A673 (cell line): ENCODE data around the gene RFESD. TPM values are rescaled to one million over a fixed set of nuclear protein-coding genes. Genes with fewer than 3 reads are reported as not detected.

Experiments used
- BruUV-seq: library from RNA; stranded (reverse); fragments of 400-500 nt; replicated peaks from 2 replicates; lab custom pipeline; 2021; lab: Mats Ljungman, UMichigan
- CTCF ChIA-PET: fragments of 300-600 bp; sonication (Branson Sonifier 250); formaldehyde crosslinking; loops from one replicate; lab custom pipeline; 2022; ENCODE audit warnings: antibody characterized with exemption; lab: Charles Lee
- POLR2A ChIA-PET: fragments of 300-600 bp; sonication (Branson Sonifier 250); formaldehyde crosslinking; loops from one replicate; lab custom pipeline; 2022; ENCODE audit warnings: antibody characterized with exemption; ENCODE audit not compliant: low non-redundant PET; lab: Charles Lee
- DNase-seq: peaks from one replicate; pipeline ENCODE4 v3.0.0-alpha.2; 2015; ENCODE audit warnings: low spot score
- H3K27ac ChIP-seq: fragments of 200-600 bp; sonication (generic); 2 replicates; pipeline ENCODE4 v1.5.1; 2016; ENCODE audit warnings: mixed run types, low read depth, mild to moderate bottlenecking, mixed read lengths, antibody characterized with exemption, low read length; ENCODE audit not compliant: poor library complexity, severe bottlenecking
- H3K27me3 ChIP-seq: fragments of 200-600 bp; sonication (generic); replicated peaks from 2 replicates; pipeline ENCODE4 v1.6.1; 2017; ENCODE audit warnings: mixed run types, low read depth, mild to moderate bottlenecking, mixed read lengths, antibody characterized with exemption, low read length; ENCODE audit not compliant: insufficient read depth, poor library complexity
- H3K36me3 ChIP-seq: fragments of 200-600 bp; sonication (generic); 2 replicates; pipeline ENCODE4 v1.6.1; 2016; ENCODE audit warnings: mixed run types, mild to moderate bottlenecking, mixed read lengths, antibody characterized with exemption, low read length; ENCODE audit not compliant: insufficient read depth, poor library complexity, severe bottlenecking
- H3K4me1 ChIP-seq: fragments of 200-600 bp; sonication (generic); 2 replicates; pipeline ENCODE4 v1.6.1; 2017; ENCODE audit warnings: mixed run types, mild to moderate bottlenecking, mixed read lengths, antibody characterized with exemption, low read length; ENCODE audit not compliant: insufficient read depth, poor library complexity, severe bottlenecking
- H3K4me3 ChIP-seq: fragments of 200-600 bp; sonication (generic); 2 replicates; pipeline ENCODE4 v1.5.1; 2016; ENCODE audit warnings: low read depth, mixed run types, mild to moderate bottlenecking, mixed read lengths, low read length; ENCODE audit not compliant: poor library complexity, severe bottlenecking
- H3K9me3 ChIP-seq: fragments of 200-600 bp; sonication (generic); 2 replicates; pipeline ENCODE4 v1.6.1; 2016; ENCODE audit warnings: mixed run types, low read depth, mild to moderate bottlenecking, mixed read lengths, antibody characterized with exemption, low read length; ENCODE audit not compliant: poor library complexity, severe bottlenecking
- CTCF ChIP-seq: fragments of 300-800, 200-600 bp; sonication (generic); conservative IDR thresholded peaks from 2 replicates; pipeline ENCODE4 v1.5.1; 2017; ENCODE audit warnings: low read depth, mild to moderate bottlenecking, antibody characterized with exemption, low read length, moderate library complexity, mixed read lengths
- EZH2 ChIP-seq: fragments of 200-600 bp; sonication (generic); IDR thresholded peaks from 2 replicates; pipeline ENCODE4 v1.6.1; 2017; ENCODE audit warnings: borderline replicate concordance, low read depth, mild to moderate bottlenecking, mixed read lengths, antibody characterized with exemption, low read length; ENCODE audit not compliant: poor library complexity, severe bottlenecking
- intact Hi-C: fragments of 100-400 bp; cut with micrococcal nuclease; formaldehyde crosslinking; loops from one replicate; pipeline ENCODE4 v1.10.0; 2022; ENCODE audit not compliant: unreplicated experiment
- total RNA-seq: library from RNA; stranded (reverse); gene quantifications from 2 replicates; pipeline ENCODE4 v1.2.3, GENCODE V29; 2021

RFESD gene
- total RNA-seq, 1 experiment from 2014 or later = 2.4 TPM

GRCh38 chr5:95605786-95606185 lies 40.8 kb upstream of the RFESD start:
- H3K4me1 ChIP-seq = no peaks in the 10 kb centered on the region
- CTCF ChIA-PET = no interaction called here
- no peaks in the 10 kb centered on the region for H3K9me3 ChIP-seq
- intact Hi-C loops = no loop called here
- DNase-seq = no peak
- no peaks in the 10 kb centered on the region for H3K36me3 ChIP-seq
- H3K4me3 ChIP-seq = no peak overlapping the region
- H3K27ac ChIP-seq = no peak overlapping the region
- no peak for TF ChIP-seq EZH2
- no peak for TF ChIP-seq CTCF
- H3K27me3 ChIP-seq = no peaks in the 10 kb centered on the region
- BruUV-seq = no TSS peak
- POLR2A ChIA-PET = no interaction called here

GRCh38 chr5:95606419-95606818 lies 40.2 kb upstream of the RFESD start:
- no peaks in the 10 kb centered on the region for H3K4me1 ChIP-seq
- H3K36me3 ChIP-seq = no peaks in the 10 kb centered on the region
- H3K9me3 ChIP-seq = no peaks in the 10 kb centered on the region
- ChIA-PET CTCF (no interaction called here), POLR2A (no interaction called here)
- no peak for TF ChIP-seq EZH2
- no peak for TF ChIP-seq CTCF
- no peaks in the 10 kb centered on the region for H3K27me3 ChIP-seq
- intact Hi-C loops = no loop called here
- no TSS peak for BruUV-seq
- H3K4me3 ChIP-seq = no peak overlapping the region
- no peak for DNase-seq
- no peak overlapping the region for H3K27ac ChIP-seq

- Histone ChIP-seq H3K4me3 (no peak overlapping the region), H3K27me3 (no peaks in the 10 kb centered on the region), H3K9me3 (no peaks in the 10 kb centered on the region), H3K27ac (no peak overlapping the region), H3K4me1 (no peaks in the 10 kb centered on the region), H3K36me3 (no peaks in the 10 kb centered on the region)
- intact Hi-C loops = no loop called here
- no peak for TF ChIP-seq EZH2
- no peak for TF ChIP-seq CTCF
- BruUV-seq = no TSS peak
- POLR2A ChIA-PET = no interaction called here
- CTCF ChIA-PET = no interaction called here
- DNase-seq = no peak
Observed at GRCh38 chr5:95609711-95610110, 36.9 kb upstream of the RFESD start.
